Globus pallidus (tissue), 1 donor: ENCODE data around the gene SETBP1.

ENCODE experiments used
- DNase-seq: peaks from one replicate; pipeline ENCODE4 v3.0.0-alpha.2; 2015; ENCODE audit warnings: low spot score

SETBP1 gene

GRCh38 chr18:44679056-44679913 lies 1.4 kb upstream of the SETBP1 start:
- DNase-seq: peak; percentile 84

- peak; percentile 27 for DNase-seq
Measured at GRCh38 chr18:44679914-44680272, 795 bp upstream of the SETBP1 start.

GRCh38 chr18:44681076-44681970 lies 635 bp downstream of the SETBP1 start:
- DNase-seq: no peak

GRCh38 chr18:44682201-44682870 lies 1.6 kb downstream of the SETBP1 start:
- DNase-seq: no peak

GRCh38 chr18:44682871-44683221 lies 2.2 kb downstream of the SETBP1 start:
- DNase-seq: no peak

- DNase-seq: no peak
Measured at GRCh38 chr18:44683556-44683955, 2.9 kb downstream of the SETBP1 start.

GRCh38 chr18:44685296-44685695 lies 4.6 kb downstream of the SETBP1 start:
- no peak for DNase-seq

GRCh38 chr18:44686156-44686555 lies 5.5 kb downstream of the SETBP1 start:
- no peak for DNase-seq

- no peak for DNase-seq
Measured at GRCh38 chr18:44687421-44687820, 6.7 kb downstream of the SETBP1 start.

GRCh38 chr18:44689736-44690135 lies 9.0 kb downstream of the SETBP1 start:
- no peak for DNase-seq

- DNase-seq: no peak
Measured at GRCh38 chr18:44691148-44691925, 10.6 kb downstream of the SETBP1 start.

- no peak for DNase-seq
Measured at GRCh38 chr18:44693030-44693784, 12.5 kb downstream of the SETBP1 start.

- DNase-seq: no peak
Measured at GRCh38 chr18:44695503-44695902, 14.8 kb downstream of the SETBP1 start.

- DNase-seq: no peak
Measured at GRCh38 chr18:44696892-44697291, 16.2 kb downstream of the SETBP1 start.

- DNase-seq: no peak
Measured at GRCh38 chr18:44697315-44697714, 16.6 kb downstream of the SETBP1 start.

GRCh38 chr18:44698518-44698917 lies 17.8 kb downstream of the SETBP1 start:
- DNase-seq: no peak

- no peak for DNase-seq
Measured at GRCh38 chr18:44699572-44700261, 19.0 kb downstream of the SETBP1 start.

- no peak for DNase-seq
Measured at GRCh38 chr18:44700652-44701051, 20.0 kb downstream of the SETBP1 start.

- no peak for DNase-seq
Measured at GRCh38 chr18:44701227-44701626, 20.5 kb downstream of the SETBP1 start.

- no peak for DNase-seq
Measured at GRCh38 chr18:44702594-44702993, 21.9 kb downstream of the SETBP1 start.
